ENCODE measurements around the gene ELL3.
A peak's percentile ranks its signal among the peaks of the same experiment; 100 is the strongest.
"Not testable (repeated sequence)": the region's sequence is repeated elsewhere in the genome, so short reads cannot be mapped to it uniquely, and the experiment has no call there.

The ELL3 gene

GRCh38 chr15:43791993-43792760, 15.4 kb upstream of the ELL3 start, which contains the start of gene SERF2:
SERF2 (plus strand) TSS chr15:43792320; CDS start chr15:43792377, 57 bp downstream.
- peak; percentile 100 for DNase-seq (ENCODE audit: low read depth in 2 of 2)

- no peak for DNase-seq (ENCODE audit: low read depth in 2 of 2)
Measured at GRCh38 chr15:43789409-43789808, 12.6 kb upstream of the ELL3 start.

- no peak for DNase-seq (ENCODE audit: low read depth in 2 of 2)
Measured at GRCh38 chr15:43779016-43779415, 2.2 kb upstream of the ELL3 start.

DNA sequence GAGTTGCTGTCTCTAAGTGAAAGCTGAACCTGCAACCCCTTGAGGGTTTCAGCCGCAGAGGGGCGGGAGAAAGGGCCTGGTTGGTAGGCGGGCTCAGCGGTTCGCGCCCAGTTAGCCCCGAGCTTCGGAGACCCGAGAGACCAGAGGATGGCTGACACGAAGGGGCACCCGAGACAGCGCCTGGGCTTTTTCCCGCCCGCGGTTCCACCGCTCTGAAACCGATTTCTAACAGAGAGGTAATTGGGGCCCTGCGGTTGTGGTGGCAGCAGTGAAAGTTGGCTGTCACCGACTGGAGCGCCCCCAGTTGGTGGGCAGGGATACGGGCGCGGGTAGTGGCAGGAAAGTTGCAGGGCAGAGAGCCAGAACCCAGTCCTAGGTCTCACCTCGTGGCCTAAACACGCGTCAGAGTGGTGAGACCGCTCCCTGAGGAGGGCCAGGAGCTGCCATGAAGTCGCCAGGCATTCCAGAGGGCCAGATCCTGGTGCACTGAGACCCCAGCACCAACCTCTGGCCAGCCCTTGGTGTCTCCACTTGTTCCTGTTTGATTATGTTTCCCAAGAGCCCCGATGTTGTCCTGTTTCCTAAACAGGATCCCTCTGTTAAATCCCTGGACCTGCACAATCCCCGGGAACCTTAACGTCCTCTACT, 625 bp upstream of the ELL3 start:
- DNase-seq (ENCODE audit: low read depth in 2 of 2) = peak; percentile 73 to 86

DNA sequence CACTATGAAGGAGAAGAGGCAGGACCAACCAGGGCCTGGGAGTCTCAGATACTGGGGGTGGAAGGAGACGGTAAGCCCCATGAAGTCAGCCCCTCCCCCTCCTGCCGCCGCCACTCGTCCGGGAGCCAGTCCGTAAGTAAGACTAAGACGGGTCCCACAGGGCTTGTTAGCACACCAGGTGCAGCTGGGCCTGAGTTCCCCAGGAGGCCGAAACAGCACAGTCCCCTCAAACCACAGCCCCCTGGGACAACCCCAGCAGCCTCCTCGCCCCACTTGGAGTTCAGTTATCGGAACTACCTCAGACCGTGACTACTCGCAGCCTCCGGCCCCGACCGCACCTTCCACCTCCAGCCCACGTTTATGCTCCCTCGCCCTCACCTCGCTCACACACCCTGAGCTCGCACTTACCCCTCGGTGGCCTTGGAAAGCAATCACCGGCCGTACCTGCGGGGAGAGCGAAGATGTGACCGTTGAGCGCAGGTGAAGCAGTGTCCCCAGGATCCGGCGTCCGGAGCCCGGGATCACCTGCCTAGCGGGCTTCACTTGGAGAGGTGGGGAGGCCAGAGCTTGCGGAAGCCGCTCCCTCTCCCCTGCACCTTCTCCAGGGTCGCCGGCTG, 557 bp downstream of the ELL3 start:
- DNase-seq (ENCODE audit: low read depth in 2 of 2) = no peak

- DNase-seq (ENCODE audit: low read depth in 2 of 2) = no peak
Measured at GRCh38 chr15:43775411-43775965, 1.3 kb downstream of the ELL3 start.

DNA sequence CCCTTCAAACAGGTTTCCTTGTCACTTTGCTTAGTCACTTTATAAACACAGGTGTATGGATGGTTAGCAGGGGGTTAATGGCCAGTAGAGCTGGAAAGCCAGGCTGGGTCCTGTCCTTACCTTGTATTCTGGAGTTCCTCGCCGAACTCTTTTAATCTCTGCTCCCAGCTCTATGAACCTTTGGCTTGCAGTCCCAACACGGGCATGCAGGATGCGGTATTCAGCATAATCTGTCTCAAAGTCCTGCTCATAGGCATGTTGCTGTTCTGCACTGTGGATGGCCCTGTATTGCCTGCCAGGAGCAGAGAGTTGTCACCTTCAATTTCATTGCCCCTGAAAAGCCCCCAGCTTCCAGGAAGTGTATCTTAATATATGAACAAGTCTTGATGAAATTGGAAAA, 2.7 kb downstream of the ELL3 start:
- no peak for DNase-seq (ENCODE audit: low read depth in 2 of 2)

DNA sequence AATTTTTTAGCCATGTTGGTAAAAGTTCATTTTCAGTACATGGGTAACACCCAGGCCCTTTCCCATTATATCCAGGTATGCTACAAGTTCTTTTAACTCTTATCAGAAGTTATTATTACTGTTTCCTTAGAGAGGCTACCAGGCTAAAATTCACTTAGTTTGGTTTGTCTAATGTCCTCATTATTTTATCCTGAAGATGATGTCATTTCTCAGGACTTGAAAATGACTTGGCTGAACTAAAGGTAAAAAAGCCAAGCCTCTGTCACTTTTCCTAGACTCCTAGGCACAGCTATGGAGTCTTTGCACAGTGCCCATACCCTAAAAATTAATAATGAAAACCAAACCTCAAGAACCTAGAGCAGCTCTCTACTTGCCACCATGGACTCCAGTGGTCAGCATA, 4.1 kb downstream of the ELL3 start:
- DNase-seq (ENCODE audit: low read depth in 2 of 2) = no peak

DNA sequence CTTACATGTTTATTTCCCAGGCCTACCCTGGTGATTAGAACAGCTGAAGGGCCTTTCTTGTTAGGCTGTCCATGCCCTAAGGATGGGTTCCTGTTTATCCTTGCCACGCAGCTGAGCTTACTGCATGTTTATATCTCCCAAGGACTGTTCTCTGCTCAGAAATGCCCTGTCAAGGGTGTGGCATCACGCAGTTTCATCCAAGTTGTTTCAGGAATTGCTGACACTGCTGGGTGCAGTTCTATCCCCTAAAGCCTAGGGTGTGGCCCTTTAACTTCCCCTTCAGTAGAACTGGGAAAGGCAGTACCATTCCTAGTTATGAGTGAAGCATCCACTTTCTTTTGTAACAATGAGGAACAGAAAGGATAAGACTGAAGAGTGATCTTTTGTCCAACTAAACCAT, 5.0 kb downstream of the ELL3 start:
- no peak for DNase-seq (ENCODE audit: low read depth in 2 of 2)

DNA sequence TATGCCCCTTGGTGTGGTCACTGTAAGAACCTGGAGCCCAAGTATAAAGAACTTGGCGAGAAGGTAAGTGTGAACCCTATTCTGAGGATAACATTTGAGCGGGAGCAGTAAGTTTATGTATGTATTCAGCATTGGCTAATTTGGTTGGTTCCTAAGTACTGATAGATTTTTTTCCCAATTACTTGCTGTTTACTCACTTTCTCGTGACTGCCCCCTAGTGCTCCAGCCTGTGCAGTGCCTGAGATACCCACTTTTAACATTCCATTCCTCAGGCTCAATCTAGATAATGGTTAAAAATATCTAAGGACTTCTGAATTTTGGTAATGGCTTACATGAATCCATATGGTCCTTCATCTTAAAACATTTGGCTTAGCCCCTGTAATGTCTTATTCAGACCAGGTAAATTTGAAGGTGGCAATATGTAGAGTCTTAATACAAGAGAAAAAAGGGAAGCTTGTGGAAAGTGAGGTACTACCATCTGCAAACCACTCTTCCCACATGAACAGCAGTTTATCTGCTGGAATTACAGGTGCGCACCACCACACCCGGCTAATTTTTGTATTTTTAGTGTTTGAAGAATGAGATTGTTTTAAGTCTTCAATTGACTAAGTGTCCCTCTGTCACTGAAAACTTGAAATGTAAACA, 7.1 kb downstream of the ELL3 start:
- DNase-seq (ENCODE audit: low read depth in 2 of 2) = peak in 1 of 2 experiments; percentile 56

GRCh38 chr15:43763819-43764446, 12.8 kb downstream of the ELL3 start:
- DNase-seq (ENCODE audit: low read depth in 2 of 2) = no peak

GRCh38 chr15:43762824-43763223, 13.9 kb downstream of the ELL3 start:
- DNase-seq (ENCODE audit: low read depth in 2 of 2) = no peak

- no peak for DNase-seq (ENCODE audit: low read depth in 2 of 2)
Measured at GRCh38 chr15:43751885-43752284, 24.9 kb downstream of the ELL3 start.

- DNase-seq (ENCODE audit: low read depth in 2 of 2) = peak in 1 of 2 experiments; percentile 29
Measured at GRCh38 chr15:43749690-43750345, 26.9 kb downstream of the ELL3 start.

DNA sequence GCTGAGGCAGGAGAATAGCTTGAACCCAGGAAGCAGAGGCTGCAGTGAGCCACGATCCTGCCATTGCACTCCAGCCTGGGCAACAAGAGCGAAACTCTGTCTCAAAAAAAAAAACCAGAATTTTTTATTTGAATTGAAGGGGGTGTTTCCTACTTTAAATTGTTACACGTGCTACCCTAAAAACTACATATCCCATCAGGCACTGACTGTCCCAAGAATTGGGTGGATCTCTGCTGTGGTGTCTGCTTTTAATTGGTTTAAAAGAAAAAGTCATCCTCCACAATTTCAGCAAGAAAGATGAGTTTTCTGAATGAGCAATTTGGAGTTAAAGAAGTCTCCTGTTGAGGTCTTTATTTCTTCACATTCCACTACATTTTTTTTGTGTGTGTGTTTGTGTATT, 28.4 kb downstream of the ELL3 start:
- DNase-seq (ENCODE audit: low read depth in 2 of 2) = no peak

DNA sequence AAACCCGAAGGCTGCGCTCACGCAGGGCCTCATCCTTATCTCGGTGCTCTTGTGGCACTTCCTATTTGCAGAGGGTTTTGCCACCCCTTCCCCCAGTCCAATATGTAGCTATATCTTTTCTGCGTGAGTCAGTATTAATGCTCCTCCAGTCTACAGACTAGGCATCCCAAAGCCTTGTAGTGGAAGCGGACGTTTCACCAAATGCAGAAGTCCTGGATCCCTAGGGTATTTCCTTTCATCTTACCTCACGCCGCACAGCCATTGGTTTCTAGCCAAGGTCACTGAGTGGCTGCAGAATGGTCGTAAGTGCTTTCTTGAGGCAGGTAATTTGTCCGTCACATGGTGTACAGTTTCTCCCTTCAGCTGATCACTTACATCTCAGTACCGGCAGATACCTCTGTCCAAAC, 29.9 kb downstream of the ELL3 start:
- DNase-seq (ENCODE audit: low read depth in 2 of 2) = not testable (repeated sequence)

DNA sequence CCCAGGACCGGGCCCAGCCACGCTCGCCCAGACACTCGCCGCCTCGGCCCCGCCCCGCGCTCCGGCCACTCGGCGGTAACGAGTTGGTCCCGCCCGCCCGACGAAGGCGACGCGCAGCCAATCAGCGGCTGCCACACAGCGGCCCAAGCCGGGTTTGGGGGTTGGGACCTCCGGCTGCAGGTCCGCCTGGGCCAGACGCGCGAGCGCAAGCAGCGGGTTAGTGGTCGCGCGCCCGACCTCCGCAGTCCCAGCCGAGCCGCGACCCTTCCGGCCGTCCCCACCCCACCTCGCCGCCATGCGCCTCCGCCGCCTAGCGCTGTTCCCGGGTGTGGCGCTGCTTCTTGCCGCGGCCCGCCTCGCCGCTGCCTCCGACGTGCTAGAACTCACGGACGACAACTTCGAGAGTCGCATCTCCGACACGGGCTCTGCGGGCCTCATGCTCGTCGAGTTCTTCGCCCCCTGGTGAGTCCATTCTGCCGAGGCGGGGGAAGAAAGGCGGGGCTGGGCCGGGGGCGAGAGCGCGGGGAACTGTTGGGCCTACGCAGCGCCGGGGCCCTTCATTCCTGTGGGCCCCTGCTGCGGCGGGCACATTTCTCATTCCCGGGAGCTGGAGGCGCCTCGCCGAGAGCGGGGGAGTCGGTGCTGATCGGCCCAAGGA, 30.4 kb downstream of the ELL3 start, which contains the start of gene PDIA3:
Gene PDIA3 (plus strand): TSS at position 194 of the 658 bp plus-strand sequence. CDS start 102 bp downstream, at position 296.
- DNase-seq (ENCODE audit: low read depth in 2 of 2) = peak; percentile 78 to 90

DNA sequence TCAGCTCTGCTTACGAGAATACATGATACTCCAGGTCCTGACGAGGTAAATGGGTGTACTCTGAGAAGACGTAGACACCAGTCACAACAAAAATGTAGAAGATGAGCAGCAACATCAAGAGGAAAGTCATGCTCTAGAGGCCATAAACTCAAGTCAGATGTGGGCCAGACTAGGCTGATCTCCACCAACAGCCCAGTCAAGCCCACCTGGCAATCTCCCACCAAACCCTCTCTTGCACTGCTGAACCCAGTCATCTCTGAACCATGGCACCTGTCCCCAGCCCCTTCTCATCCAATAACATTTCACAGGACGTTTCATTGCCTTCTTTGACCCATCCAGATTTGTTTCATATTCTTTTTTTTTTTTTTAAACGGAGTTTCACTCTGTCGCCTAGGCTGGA, 41.4 kb downstream of the ELL3 start:
- DNase-seq (ENCODE audit: low read depth in 2 of 2) = no peak

DNA sequence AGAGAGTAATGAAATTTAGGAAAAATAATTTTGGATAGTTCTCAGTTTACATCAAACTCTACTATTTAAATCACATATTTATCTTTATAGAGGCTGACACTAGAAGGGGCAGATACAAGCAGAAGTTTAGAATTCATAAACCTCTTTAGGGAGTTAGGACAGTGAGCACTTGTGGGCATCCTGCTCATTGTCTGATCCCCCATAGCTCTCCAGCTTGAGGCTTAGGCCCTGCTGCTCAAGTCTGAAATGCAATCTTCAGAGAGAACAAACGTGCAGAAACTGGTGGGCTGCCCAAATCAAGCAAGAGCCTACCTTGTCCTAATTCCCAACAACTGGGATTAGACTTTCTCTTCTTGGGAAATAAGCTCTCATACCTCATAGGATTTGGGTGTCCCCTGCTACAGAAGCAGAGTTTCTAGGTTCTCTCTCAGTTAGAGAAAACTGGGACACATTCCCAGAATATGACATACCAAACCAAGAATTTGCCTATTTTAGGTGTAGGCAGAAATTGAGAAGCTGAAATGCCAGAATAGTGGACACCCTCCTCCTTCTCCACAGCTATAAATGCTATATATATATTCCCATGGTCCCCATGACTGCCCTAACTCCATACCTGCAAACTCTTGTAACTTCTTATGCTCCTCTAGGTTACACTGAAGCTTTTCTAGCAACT, 48.6 kb downstream of the ELL3 start:
- DNase-seq (ENCODE audit: low read depth in 2 of 2) = not testable (repeated sequence)

- DNase-seq (ENCODE audit: low read depth in 2 of 2) = not testable (repeated sequence)
Measured at GRCh38 chr15:43726306-43726705, 50.5 kb downstream of the ELL3 start.
